H1 (cell line): ENCODE measurements around the gene METTL5. TPM values are rescaled to one million over a fixed set of nuclear protein-coding genes. Genes with fewer than 3 reads are reported as not detected.

Experiments
- CREB1 ChIP-seq: IDR thresholded peaks from 2 replicates; pipeline ENCODE4 v1.6.1; 2012; ENCODE audit warnings: inconsistent platforms
- CTBP2 ChIP-seq: IDR thresholded peaks from 2 replicates; pipeline ENCODE4 v1.7.0; 2011; ENCODE audit warnings: borderline replicate concordance, mild to moderate bottlenecking, moderate library complexity, mixed read lengths, low read length; ENCODE audit not compliant: insufficient read depth, insufficient read length
- E2F6 ChIP-seq: IDR thresholded peaks from 2 replicates; pipeline ENCODE4 v1.6.1; 2012; ENCODE audit warnings: inconsistent platforms
- GABPA ChIP-seq: IDR thresholded peaks from 2 replicates; pipeline ENCODE4 v1.6.1; 2011; ENCODE audit warnings: mild to moderate bottlenecking, low read length, moderate library complexity, borderline replicate concordance; ENCODE audit not compliant: insufficient read depth
- KDM1A ChIP-seq: fragments of 200-600, 300-600 bp; sonication (generic); IDR thresholded peaks from 2 replicates; pipeline ENCODE4 v1.7.1; 2016; ENCODE audit warnings: mild to moderate bottlenecking, low read length, borderline replicate concordance
- NRF1 ChIP-seq: IDR thresholded peaks from 2 replicates; pipeline ENCODE4 v1.6.1; 2011; ENCODE audit warnings: mild to moderate bottlenecking, low read depth, low read length, improper control_type of control experiment
- POLR2AphosphoS5 ChIP-seq: IDR thresholded peaks from 2 replicates; pipeline ENCODE4 v1.6.1; 2011; ENCODE audit warnings: low read depth, low read length
- RNF2 ChIP-seq: fragments of 200-900, 300-1000 bp; sonication (generic); IDR thresholded peaks from 2 replicates; pipeline ENCODE4 v1.7.1; 2016; ENCODE audit warnings: borderline replicate concordance, low read depth, mild to moderate bottlenecking, antibody characterized with exemption, low read length; ENCODE audit not compliant: poor library complexity, severe bottlenecking; ENCODE audit errors: missing control alignments
- RXRA ChIP-seq: IDR thresholded peaks from 2 replicates; pipeline ENCODE4 v1.6.1; 2011; ENCODE audit warnings: low read depth, mild to moderate bottlenecking, low read length, moderate library complexity; ENCODE audit not compliant: insufficient read depth
- SAP30 ChIP-seq: fragments of 300-600 bp; sonication (generic); IDR thresholded peaks from 2 replicates; pipeline ENCODE4 v1.7.1; 2012; ENCODE audit warnings: low read length, moderate library complexity, mild to moderate bottlenecking, inconsistent platforms; ENCODE audit not compliant: insufficient read depth, insufficient replicate concordance
- TAF7 ChIP-seq: optimal IDR thresholded peaks from 2 replicates; pipeline ENCODE3; 2011; ENCODE audit warnings: low read depth, mild to moderate bottlenecking, inconsistent platforms, low read length, moderate library complexity, borderline replicate concordance
- TEAD4 ChIP-seq: IDR thresholded peaks from 2 replicates; pipeline ENCODE4 v1.6.1; 2012; ENCODE audit warnings: low read depth, low read length, inconsistent platforms, mixed read lengths
- USF2 ChIP-seq: IDR thresholded peaks from 2 replicates; pipeline ENCODE4 v1.6.1; 2011; ENCODE audit warnings: low read length, improper control_type of control experiment
- polyA plus RNA-seq, 7 experiments: library from polyadenylated mRNA; depleted of rRNA in 3 of 7; stranded (reverse) in 5 of 7; unstranded in 2 of 7; fragments of >200 nt in 5 of 7; fragments of 200-250 nt in 2 of 7; gene quantifications; 1 replicate in 5 of 7; 2 replicates in 1 of 7; 4 replicates in 1 of 7; pipeline versions ENCODE4 v1.2.1 to v1.2.3, GENCODE V29; 2011 to 2013; ENCODE audit warnings: missing spikeins in 2 of 7, mixed read lengths in 2 of 7
- total RNA-seq: library from RNA; stranded (reverse); fragmentation: NEBNext Ultra II Directional; extraction: Animal tissue kit (Norgen Biotek cat#: 25700); gene quantifications from 2 replicates; pipeline ENCODE4 v1.2.1, GENCODE V29; 2021

The METTL5 gene
- total and polyA plus RNA-seq, 2 of the 8 experiments (the other 6 are each of a cell fraction or from before 2014, with no cell fraction given): 34.5 to 74.1 TPM

DNA sequence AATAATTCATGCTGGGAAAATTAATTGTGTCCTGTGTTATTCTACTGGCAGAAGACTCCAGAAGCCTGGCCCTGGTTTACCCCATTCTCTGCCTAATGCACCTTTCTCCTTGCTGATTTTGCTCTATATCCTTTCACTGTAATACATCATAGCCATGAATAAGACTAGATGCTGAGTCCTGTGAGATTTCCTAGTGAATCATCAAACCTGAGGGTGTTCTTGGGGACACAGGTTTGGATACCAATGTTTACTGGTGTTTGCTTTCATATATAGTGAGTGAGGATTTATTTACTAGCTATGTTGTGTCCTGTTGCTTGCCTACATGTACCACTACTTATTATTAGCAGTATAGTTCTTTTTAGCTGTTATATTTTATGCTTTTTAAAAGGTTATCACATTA lies 6.5 kb downstream of the METTL5 start (continued):
- no peak for TF ChIP-seq GABPA
- no peak for TF ChIP-seq E2F6
- no peak for TF ChIP-seq KDM1A
- TF ChIP-seq TEAD4: no peak
- TF ChIP-seq RXRA: no peak
- no peak for TF ChIP-seq POLR2AphosphoS5
- TF ChIP-seq RNF2: no peak
- TF ChIP-seq CREB1: no peak
- no peak for TF ChIP-seq TAF7
- TF ChIP-seq CTBP2: no peak
- no peak for TF ChIP-seq NRF1
- no peak for TF ChIP-seq SAP30
- no peak for TF ChIP-seq USF2
